Measurements from ENCODE around the gene CEP170B. TPM values are rescaled to one million over a fixed set of nuclear protein-coding genes. Genes with fewer than 3 reads are reported as not detected.
"Not testable (repeated sequence)": the region's sequence is repeated elsewhere in the genome, so short reads cannot be mapped to it uniquely, and the experiment has no call there.

Gene CEP170B
- total RNA-seq, 1 experiment from 2014 or later: 9.8 TPM

DNA sequence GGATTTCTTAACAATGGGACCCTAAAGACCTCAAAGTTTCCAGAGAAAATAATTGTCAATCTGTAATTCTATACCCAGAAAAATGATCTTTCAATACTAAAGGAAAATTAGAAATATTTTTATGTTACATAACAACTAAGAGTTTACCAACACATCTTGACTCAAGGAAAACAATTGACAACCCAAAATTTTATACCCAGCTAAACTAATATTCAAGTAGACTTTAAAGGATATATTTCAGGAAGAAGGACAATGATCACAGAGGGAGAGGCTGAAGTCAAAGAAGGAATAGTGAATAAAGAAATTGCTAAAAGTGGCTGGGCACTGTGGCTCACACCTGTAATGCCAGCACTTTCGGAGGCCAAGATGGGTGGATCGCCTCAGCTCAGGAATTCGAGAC, 47.0 kb downstream of the CEP170B start:
- DNase-seq (ENCODE audit: low spot score): no peak

DNA sequence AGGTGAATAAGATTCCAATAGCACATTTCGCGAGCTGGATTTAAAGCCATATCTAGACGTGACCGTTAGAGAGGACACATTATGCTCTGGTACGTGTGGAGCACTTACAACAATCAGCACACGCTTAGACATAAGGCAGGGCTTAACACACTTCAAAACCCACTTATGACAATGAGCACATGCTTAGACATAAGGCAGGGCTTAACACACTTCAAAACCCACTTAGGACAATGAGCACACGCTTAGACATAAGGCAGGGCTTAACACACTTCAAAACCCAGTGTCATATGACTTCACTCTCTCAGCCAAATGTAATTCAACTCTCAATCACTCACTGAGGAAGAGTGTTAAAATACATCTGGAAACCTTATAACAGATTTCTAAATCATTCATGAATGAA, 48.4 kb downstream of the CEP170B start:
- no peak for DNase-seq (ENCODE audit: low spot score)

DNA sequence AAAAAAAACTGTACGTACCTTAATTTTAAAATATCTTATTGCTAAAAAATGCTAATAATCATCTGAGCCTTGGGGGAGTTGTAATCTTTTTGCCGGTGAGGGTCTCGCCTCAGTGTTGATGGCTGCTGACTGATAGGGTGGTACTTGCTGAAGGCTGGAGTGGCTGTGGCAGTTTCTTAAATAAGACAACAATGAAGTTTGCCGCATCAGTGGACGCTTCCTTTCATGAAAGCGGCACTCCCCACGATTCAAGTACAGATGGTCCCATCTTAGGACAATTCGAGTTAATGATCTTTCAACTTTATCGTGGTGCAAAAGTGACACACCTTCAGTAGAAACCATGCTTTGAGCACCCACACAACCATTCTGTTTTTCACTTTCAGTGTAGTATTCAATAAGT, 52.0 kb downstream of the CEP170B start:
- no peak for DNase-seq (ENCODE audit: low spot score)

DNA sequence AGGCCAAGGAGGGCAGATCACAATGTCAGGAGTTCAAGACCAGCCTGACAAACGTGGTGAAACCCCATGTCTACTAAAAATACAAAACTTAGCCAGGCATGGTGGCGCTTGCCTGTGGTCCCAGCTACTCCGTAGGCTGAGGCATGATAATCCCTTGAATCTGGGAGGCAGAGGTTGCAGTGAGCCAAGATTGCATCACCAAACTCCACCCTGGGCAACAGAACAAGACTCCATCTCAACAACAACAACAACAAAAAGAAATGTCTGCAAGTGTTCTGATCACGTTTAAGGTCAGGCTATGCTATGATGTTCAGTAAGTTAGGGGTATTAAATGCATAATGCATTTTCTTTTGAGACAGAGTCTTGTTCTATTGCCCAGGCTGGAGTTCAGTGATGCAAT, 52.9 kb downstream of the CEP170B start:
- no peak for DNase-seq (ENCODE audit: low spot score)

DNA sequence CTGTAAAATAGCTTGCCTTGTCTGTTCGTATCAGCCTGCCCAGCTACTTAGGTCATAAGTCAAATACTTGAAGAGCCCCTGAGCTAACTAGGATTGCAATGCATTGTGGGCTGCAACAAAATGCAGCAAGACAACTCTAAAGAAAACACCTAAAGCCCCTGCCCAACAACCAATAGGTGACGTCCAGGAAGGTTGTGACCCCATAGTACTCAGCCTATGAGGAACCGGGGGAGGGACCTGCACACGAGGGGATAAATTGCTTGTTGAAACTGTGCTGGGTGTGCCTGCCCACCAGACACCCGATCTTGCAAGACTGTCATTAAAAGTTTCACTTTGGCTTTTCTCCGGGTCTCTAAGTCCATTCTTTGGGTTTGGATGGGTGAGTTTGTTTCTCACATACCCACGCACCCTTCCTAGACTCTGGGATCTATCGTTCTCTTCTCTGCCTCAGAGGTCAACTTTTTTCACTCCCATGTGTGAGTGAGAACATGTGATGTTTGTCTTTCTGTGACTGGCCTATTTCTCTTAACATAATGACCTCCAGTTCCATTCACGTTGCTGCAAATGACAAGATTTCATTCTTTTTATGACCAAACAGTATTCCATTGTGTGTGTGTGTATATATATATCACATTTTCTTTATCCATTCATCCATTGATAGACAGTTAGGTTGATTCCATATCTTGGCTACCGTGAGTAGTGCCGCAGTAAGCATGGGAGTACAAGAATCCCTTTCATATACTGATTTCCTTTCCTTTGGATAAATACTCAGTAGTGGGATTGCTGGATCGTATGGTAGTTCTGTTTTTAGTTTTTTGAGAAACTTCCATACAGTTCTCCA, 54.3 kb downstream of the CEP170B start:
- not testable (repeated sequence) for DNase-seq (ENCODE audit: low spot score)

DNA sequence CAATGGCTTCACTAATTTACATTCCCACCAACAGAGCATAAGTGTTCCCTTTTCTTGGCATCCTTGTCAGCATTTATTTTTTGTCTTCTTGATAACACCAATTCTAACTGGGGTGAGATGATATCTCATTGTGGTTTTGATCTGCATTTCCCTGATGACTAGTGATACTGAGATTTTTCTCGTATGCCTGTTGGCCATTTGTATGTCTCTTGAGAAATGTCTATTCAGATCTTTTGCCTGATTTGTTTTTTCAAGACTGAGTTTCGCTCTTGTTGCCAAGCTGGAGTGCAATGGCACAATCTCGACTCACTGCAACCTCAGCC, 54.9 kb downstream of the CEP170B start:
- DNase-seq (ENCODE audit: low spot score): no peak

DNA sequence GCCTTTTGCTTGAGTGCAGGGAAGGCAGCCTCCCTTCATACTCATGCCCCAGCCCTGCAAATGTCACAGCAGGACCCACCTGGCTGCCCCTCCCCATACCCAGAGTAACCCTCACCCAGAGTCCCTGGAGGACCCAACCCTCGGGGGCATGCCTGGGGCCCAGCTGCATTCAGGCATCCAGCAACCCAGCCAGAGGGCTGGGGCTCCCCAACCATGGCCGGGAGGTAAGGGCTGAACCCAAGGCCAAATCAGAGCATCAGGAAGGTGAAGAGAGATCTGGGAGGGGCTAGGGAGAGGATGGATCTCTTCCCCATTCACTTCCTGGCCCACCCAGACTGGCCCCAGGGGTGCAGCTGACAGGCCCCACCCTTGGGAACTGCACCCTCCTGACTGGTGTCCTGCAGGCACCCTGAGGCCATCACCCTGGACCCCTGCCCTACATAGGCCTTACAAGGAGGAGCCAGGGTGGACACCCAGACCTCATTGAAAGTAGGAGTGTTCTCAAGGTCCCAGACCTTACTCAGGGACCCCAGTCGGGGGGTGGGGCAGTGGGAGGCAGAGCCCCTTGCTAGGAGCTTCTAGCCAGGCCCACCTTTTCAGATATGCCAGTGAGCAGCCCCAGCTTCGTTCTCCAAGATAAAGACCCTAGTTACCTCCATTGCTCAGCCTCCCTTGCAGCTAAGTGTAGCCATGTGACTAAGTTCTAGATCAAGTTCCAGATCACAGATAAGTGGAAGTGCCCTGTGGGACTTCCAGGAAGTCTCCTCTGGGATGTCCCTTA, 58.8 kb downstream of the CEP170B start:
- no peak for DNase-seq (ENCODE audit: low spot score)

DNA sequence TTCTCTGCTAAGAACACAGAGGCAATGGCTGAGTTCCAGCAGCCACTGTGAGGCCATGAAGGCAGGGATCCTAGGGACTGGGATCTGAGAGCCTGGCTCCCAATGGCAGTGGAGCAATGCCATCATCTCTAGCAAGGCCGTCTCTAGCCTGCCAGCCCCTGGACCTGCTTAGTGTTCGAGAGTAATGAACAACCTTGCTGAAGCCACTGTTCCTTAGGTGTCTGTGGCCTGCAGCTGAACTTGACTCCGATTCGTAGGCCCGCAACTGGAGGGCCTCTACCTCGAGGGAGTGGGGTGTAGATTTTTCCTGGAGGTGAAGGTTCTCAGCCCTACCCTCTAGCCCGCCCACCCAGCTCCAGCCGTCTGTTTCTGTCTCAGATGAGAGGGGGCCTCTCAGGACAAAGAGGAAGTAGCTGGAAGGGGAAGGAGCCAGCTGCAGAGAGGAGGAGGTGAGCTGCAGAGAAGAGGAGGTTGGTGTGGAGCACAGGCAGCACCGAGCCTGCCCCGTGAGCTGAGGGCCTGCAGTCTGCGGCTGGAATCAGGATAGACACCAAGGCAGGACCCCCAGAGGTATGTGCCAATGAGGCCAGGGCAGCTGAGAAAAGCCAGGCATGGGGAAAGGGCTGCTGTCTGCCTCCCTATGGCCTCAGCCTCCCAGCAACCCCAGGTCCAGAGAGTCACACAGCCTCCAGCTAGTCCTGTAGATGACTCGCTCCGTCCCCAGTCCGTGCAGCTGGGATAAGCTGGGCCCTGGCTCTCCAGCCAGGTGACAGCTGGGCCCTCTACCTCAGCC, 59.5 kb downstream of the CEP170B start, which contains the start of gene PLD4:
Gene PLD4, plus strand, starts transcription at position 459 of the 793 bp plus-strand sequence. CDS start 2,262 bp downstream, outside the sequence.
- DNase-seq (ENCODE audit: low spot score): no peak

DNA sequence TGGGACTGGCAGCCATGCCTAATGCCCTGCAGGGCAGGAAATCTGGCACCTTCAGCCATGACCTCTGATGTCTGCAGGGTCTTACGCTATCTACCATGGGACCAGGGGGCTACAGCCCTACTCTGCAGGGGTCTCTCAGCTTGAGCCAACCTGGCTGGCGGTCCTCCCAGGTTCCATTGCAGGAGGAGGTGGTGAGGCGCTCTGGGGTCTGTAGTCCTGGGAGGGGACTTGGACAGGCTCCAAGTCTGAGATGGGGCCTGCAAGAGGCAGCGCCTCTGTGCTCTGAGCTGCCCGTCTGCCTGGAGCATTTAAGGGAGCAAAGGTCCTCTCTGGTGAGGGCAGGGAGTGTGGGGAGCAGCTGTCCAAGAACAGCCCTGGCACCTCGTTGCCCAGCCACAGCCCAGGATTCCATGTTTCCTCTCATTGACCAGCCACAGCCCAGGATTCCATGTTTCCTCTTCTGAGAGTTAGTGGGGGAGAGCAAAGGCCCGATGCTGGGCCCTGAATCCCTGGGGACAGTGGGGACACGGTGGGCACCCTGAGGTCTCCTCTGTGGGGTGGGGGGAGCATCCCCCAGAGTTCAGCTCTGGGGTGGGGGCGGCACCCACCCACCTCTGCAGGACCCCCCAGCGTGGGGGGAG, 60.3 kb downstream of the CEP170B start:
- no peak for DNase-seq (ENCODE audit: low spot score)

DNA sequence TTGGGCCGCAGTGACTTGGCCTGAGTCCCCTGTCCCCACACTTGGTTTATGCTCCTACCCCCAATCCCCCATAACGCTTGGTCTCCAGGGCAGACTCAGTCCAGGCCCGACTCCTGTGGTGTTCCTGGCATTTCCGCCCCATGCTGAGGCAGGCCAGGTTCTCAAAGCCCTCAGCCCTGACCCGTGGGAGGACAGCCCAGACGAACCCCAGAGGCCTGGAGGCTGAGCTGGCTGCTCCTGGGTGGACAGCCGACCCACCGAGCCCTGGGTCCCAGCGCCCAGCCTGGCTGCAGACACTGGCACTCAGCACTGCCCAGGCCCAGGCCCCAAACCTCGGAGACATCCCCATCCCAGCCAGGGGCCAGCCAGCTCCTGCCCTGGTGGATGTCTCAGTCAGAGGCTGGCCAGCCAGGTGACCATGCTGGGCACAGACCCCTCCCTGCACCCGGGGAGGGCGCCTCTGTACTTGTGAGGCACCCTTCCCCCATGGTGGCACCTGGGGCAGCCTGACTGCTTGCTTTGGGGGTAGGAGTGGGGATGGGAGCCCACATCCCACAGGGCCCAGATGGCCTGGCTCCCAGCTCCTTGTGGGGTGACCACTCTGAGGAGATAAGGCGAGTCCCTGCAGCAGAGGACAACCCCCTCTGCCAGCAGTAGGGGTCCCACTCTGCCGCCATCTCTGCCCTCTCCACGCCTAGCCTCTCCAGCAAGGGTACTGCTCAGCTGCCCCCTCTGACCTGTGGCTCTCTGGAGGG, 61.0 kb downstream of the CEP170B start:
- DNase-seq (ENCODE audit: low spot score): no peak

DNA sequence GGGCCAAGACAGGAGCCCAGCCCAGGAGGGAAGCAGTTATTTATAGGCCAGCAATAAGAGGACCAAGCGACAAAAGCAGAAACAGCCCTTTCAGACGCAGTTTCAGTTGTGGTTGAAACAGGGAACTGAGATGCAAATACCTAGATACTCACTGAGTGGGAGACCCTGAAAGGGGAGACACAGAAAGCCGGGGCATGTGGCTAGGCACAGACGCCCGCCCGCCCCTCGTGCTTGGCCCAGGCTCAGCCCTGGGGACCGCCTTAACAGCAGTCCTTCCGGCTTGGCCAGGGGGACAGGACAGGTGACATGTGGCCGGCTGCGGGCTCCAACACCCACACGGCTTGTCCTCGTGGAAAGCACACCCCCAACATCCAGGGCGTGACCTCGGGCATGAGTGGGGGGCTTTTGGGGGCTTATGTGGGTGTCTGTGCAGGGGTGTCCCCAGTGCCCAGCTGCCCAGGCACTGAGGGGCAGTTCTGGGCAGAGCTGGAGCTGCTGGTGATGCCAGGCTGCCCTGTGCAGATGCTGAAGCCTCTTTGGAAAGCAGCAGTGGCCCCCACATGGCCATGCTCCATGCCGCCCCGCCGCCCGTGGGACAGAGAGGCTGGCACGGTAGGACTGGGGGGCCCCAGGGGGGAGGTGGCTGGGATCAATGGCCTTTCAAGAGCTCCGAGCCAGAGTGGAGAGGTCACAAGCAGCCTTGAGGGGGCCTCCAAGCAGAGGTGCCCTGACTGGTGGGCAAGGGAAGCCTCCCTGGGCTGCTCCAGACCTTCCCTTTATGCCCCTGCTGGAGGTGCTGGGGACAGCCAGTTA, 61.8 kb downstream of the CEP170B start:
- no peak for DNase-seq (ENCODE audit: low spot score)

DNA sequence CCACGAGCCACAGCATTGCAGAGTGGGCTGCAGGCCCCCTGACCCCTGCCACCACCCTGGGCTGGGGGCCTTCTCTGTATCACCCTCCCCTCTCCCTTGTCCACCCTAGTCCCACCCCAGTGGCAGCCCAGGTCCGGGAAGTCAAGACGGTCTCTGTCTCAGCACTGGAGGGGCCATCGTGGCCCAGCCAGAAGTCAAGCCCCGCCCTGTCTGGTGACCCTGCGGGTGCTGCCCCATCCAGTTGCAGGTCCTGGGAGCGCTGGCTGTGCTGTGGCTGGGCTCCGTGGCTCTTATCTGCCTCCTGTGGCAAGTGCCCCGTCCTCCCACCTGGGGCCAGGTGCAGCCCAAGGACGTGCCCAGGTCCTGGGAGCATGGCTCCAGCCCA, 62.4 kb downstream of the CEP170B start:
- no peak for DNase-seq (ENCODE audit: low spot score)

DNA sequence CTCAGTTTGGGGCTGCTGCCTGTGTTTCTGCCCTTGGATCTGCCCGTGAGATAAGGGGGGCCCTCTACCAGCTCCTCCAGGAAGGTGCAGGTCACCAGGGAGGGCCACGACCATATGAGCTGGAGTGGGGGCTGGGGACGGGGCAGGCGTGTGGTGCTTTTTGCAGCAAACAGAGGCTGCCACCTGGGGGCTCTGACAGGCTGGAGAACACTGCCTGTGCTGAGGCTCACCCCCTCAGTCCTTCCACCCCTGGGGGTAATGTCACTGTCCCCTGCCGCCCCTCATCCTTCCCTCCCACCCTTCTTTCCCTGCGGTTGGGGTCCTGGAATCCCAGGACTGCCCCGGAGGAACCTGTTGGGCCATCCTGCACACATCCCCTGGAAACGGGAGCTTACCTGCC, 62.8 kb downstream of the CEP170B start:
- DNase-seq (ENCODE audit: low spot score): no peak

DNA sequence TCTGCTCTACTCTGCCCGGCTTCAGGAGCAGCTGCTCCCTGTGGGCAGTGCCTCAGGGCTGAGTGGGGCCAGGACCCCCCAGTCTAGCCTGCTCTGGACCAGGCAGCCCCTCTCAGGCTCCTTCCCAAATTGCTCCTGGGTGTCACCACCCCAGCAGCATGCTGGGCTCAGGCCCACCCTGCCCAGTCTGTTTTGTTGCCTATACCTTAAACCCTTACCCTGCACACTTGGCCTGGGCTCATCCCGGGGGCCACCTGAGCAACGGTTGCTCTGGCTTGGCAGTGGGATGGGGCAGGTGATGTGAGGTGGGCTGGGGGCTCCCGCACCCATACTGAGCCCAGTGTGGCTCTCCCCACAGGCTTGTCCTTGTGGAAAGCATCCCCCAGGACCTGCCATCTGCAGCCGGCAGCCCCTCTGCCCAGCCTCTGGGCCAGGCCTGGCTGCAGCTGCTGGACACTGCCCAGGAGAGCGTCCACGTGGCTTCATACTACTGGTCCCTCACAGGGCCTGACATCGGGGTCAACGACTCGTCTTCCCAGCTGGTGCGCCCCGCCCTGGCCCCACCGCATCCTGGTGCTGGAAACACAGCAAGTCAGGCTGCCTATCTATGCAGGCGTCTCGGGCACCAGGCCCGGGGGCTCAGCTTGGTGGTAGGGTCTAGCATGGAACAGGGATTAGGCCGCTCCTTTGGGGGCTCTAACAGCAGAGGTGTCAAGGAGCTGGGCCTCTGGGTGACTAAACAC, 63.5 kb downstream of the CEP170B start:
- DNase-seq (ENCODE audit: low spot score): no peak

DNA sequence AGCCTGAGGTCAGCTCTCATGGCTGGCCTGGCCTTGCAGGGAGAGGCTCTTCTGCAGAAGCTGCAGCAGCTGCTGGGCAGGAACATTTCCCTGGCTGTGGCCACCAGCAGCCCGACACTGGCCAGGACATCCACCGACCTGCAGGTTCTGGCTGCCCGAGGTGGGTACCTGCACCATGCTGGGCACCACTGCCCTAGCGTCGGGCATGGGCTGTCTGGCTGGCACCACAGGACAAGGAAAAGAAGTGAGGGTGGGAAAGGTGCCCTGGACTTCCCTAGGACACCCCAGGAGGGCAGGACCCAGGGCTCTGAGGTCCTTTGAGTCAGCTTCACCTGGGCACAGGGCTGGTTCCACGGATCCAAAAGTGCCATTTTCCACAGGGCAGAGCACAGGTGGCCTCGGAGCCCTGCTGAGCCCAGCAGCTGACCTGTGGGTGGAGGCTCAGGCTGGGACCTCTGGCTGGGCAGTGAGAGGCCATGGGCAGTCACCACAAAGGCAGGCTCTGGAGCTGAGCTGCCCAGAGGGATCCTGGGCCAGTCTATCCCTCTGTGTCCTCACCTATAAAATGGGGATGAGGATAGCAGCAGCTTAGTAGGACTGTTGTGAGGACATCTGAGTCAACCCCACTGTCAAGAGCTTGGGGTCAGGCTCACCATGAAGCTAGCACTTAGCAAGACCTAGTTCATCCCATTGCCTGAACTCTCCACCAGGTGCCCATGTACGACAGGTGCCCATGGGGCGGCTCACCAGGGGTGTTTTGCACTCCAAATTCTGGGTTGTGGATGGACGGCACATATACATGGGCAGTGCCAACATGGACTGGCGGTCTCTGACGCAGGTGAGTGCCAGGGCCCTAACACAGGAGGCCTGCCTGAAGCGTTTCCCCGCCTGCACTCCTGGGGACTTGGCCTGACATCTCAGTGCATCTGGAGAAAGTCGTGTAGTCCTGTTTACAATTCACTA, 64.5 kb downstream of the CEP170B start:
- DNase-seq (ENCODE audit: low spot score): no peak

DNA sequence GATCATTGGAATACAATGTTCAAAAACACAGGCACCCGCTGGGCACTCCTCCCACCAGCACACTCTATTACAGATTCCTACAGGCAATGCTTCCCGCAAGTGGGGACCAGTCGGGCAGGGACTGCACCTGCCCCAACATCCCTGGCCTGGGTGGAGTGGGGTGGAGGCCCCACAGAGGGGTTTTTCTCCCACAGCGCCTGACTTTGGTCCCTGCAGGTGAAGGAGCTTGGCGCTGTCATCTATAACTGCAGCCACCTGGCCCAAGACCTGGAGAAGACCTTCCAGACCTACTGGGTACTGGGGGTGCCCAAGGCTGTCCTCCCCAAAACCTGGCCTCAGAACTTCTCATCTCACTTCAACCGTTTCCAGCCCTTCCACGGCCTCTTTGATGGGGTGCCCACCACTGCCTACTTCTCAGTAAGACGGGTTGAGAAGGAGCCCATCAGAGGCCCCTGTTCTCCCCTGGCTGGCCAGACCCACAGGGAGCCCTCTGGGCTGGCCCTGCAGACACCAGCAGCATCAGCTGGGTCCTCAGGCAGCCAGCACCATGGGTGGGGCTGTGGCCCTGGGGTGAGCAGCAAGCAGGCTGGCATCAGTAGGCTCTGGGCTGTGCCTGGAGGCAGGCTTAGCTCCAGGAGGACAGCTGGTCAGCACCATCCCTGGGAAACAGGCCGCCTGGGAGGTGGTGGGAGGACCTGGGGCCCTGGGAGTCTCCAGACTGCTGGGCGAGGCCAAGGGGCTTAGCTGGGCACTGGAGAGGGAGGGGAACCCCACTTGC, 65.6 kb downstream of the CEP170B start:
- DNase-seq (ENCODE audit: low spot score): no peak

DNA sequence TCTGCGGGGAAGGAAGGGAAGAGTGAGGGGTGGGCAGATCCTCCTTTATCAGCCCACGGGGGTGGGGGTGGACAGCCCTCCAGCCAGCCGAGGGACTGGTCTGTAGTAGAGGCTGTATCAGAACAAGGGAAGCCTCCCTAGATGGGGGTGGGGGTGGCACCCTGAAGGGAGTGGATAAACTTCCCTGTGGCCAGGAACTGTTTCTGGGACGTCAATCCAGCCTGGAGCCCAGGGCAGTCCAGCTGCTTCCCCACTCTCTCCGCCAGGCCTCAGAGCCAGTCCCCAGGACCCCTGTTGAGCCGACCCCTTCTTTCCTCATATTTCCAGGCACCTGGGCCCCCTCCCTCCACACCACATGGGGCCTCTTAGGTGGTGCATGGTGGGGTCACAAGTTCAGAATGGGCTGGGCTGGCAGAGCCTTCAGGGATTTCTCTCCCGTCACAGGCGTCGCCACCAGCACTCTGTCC, 66.3 kb downstream of the CEP170B start:
- no peak for DNase-seq (ENCODE audit: low spot score)
